Large intestine (tissue), 3 donors: ENCODE measurements around the gene UBE4B. TPM values are rescaled to one million over a fixed set of nuclear protein-coding genes. Genes with fewer than 3 reads are reported as not detected.
"Not testable (repeated sequence)": the region's sequence is repeated elsewhere in the genome, so short reads cannot be mapped to it uniquely, and the experiment has no call there.

Source experiments
- DNase-seq, 2 donors: peaks; one replicate each; pipeline versions ENCODE4 v3.0.0 to v3.0.0-alpha.2; 2013
- H3K27ac ChIP-seq: one replicate; pipeline ENCODE4 v1.5.1; 2013; ENCODE audit warnings: low read length
- H3K27me3 ChIP-seq: 2 replicates; pipeline ENCODE4 v1.6.1; 2013; ENCODE audit warnings: low read length; ENCODE audit not compliant: control insufficient read depth, insufficient read depth
- H3K36me3 ChIP-seq: 2 replicates; pipeline ENCODE4 v1.6.1; 2013; ENCODE audit warnings: low read length; ENCODE audit not compliant: control insufficient read depth, insufficient read depth
- H3K4me1 ChIP-seq: one replicate; pipeline ENCODE4 v1.6.1; 2013; ENCODE audit warnings: low read length; ENCODE audit not compliant: control insufficient read depth, insufficient read depth
- H3K4me3 ChIP-seq: one replicate; pipeline ENCODE4 v1.5.1; 2013; ENCODE audit warnings: low read length
- H3K9me3 ChIP-seq: one replicate; pipeline ENCODE4 v1.6.1; 2013; ENCODE audit warnings: mild to moderate bottlenecking, low read depth, low read length, moderate library complexity; ENCODE audit not compliant: control insufficient read depth
- WGBS: methylation state at CpG from one replicate; pipeline ENCODE4 v1.1.5; 2013; ENCODE audit warnings: low lambda C conversion rate; ENCODE audit not compliant: insufficient coverage; 5-methylcytosine and 5-hydroxymethylcytosine counted together
- polyA plus RNA-seq: library from polyadenylated mRNA; unstranded; fragments of 120-200 nt; gene quantifications from one replicate; pipeline ENCODE4 v1.2.1, GENCODE V29; 2013

The UBE4B gene
- polyA plus RNA-seq, 1 donor: 49.1 TPM

DNA sequence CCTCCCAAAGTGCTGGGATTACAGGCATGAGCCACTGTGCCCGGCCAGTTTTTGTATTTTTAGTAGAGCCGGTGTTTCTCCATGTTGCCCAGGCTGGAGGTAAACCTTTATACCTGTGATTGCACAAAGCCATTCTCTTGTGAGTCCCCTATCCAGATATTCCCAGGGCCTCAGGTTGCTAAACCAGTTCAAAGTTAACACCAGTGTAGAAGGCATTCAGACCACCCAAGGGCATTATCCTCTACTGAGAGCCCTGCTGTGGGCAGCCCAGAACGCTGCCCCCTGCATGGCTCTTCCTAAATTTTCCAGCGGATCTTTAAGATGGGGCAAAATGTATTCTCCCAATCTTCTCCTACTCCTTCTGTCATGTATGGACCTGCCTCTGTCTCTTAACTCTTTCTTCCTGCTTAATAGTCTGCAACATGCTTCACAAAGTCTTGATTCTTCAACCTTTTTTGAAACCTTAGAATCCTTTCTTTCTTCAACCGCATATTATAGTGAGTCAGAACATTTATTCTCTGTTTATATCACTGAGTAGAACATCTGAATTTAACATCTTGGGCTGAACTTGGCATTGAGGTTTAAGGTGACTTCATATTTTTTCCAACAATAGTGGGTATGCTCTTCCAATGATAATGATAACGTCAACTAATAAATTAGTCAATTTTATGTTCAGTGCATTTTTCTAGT, 36.0 kb downstream of the UBE4B start:
- Histone ChIP-seq H3K36me3 (peaks cover 4% of the 10 kb centered on the region), H3K27me3 (no peaks in the 10 kb centered on the region), H3K9me3 (no peaks in the 10 kb centered on the region), H3K4me3 (no peak overlapping the region), H3K4me1 (peaks cover 7% of the 10 kb centered on the region), H3K27ac (no peak overlapping the region)
- no peak for DNase-seq
- 100% methylated on average over 1 of the region's 6 CpGs for WGBS

DNA sequence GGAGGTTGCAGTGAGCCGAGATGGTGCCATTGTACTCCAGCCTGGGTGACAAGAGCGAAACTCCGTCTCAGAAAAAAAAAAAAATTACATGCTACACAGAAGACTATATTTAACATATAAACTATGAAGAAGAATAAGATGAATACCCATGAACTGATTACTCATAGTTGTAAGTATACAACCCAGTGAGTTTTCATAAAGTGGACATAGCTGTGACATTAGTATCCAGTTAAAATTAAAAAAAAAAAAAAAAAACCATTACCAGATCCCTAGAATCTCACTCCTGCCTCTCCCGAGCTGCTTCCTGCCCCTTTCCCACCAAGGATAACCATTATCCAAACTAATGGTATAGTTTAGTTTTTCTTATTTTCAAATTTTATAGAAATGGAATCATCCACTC, 37.4 kb downstream of the UBE4B start:
- no peak overlapping the region for H3K27ac ChIP-seq
- no peak for DNase-seq
- H3K9me3 ChIP-seq: no peaks in the 10 kb centered on the region
- H3K27me3 ChIP-seq: no peaks in the 10 kb centered on the region
- H3K4me1 ChIP-seq: peaks cover 12% of the 10 kb centered on the region
- no peak overlapping the region for H3K4me3 ChIP-seq
- 80% methylated on average over 1 of the region's 4 CpGs for WGBS
- peaks cover 9% of the 10 kb centered on the region for H3K36me3 ChIP-seq

DNA sequence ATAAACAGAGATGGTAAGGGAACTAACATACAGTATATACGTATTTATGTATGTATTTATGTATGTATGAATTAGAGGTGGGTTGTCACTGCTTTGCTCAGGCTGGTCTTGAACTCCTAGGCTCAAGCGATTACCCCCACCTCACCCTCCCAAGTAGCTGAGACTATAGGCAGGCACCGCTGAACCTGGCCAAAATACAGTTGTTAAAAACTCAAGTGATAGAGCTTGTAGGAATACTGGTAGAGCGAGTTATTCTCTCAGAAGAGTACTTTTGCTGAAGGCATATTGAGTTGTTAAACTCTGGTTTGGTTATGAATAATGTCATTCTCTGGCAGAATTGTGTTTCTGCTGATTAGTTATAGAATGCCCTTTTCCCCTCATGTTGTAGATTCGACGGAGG, 38.9 kb downstream of the UBE4B start:
- Histone ChIP-seq H3K4me3 (no peak overlapping the region), H3K27me3 (no peaks in the 10 kb centered on the region), H3K36me3 (peaks cover 9% of the 10 kb centered on the region), H3K27ac (no peak overlapping the region), H3K9me3 (no peaks in the 10 kb centered on the region), H3K4me1 (peaks cover 11% of the 10 kb centered on the region)
- no peak for DNase-seq
- WGBS: no CpG with 5 or more reads among the region's 6 CpGs

DNA sequence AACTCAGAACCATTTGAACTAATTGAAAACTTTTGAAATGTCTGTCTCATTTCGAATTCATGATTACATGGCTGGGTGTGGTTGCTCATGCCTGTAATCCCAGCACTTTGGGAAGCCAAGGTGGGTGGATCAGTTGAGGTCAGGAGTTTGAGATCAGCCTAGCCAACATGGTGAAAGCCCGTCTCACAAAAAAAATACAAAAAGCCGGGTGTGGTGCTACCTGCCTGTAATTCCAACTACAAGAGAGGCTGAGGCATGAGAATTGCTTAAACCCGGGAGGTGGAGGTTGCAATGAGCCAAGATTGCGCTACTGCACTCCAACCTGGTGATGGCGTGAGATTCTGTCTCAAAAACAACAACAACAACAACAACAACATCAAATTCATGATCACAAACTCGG, 40.6 kb downstream of the UBE4B start:
- Histone ChIP-seq H3K4me1 (peaks cover 11% of the 10 kb centered on the region), H3K36me3 (peaks cover 12% of the 10 kb centered on the region)
- not testable (repeated sequence) for H3K4me3 ChIP-seq, H3K27ac ChIP-seq, DNase-seq, H3K9me3 ChIP-seq, H3K27me3 ChIP-seq
- no CpG with 5 or more reads among the region's 7 CpGs for WGBS

DNA sequence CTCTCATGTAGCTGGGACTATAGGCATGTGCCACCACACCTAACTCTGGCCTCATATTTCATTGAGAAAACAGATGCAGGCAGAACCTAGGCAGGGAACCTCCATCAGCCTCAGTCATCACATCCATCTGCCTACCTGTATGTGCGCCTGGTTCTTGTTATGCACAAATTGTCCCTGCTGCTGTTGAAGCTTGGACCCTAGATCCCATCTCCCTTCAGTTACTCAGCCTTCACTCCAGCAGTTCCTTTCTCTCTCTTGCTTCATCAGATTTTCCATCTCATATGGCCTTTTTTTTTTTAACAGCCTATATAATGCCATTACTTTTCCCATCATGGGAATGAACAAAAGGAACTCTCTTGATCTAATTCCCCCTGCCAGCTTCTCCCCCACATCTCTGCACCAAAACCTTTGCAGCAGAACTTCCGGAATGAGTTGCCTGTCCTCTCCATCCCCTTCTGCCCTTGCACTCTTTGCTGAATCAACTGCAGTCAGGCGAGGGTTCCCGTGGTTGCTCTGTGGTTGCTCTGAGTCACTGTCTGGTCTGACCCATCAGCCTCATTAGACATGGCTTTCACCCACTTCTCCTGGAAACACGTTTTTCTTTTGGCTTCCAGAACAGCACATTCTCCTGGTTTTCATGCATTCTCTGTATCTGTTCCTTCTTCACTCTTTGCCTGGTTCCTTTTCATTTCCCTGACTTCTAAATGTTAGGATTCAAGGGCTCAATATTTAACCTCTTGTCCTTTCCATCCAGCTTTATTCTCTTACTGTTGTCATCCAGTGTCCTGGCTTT, 41.5 kb downstream of the UBE4B start:
- Histone ChIP-seq H3K4me1 (peaks cover 11% of the 10 kb centered on the region), H3K27ac (peak overlapping the region; percentile 44), H3K4me3 (no peak overlapping the region), H3K9me3 (no peaks in the 10 kb centered on the region), H3K36me3 (peaks cover 12% of the 10 kb centered on the region), H3K27me3 (no peaks in the 10 kb centered on the region)
- no CpG with 5 or more reads among the region's 5 CpGs for WGBS
- DNase-seq: peak in 1 of 2 donors; percentile 39

DNA sequence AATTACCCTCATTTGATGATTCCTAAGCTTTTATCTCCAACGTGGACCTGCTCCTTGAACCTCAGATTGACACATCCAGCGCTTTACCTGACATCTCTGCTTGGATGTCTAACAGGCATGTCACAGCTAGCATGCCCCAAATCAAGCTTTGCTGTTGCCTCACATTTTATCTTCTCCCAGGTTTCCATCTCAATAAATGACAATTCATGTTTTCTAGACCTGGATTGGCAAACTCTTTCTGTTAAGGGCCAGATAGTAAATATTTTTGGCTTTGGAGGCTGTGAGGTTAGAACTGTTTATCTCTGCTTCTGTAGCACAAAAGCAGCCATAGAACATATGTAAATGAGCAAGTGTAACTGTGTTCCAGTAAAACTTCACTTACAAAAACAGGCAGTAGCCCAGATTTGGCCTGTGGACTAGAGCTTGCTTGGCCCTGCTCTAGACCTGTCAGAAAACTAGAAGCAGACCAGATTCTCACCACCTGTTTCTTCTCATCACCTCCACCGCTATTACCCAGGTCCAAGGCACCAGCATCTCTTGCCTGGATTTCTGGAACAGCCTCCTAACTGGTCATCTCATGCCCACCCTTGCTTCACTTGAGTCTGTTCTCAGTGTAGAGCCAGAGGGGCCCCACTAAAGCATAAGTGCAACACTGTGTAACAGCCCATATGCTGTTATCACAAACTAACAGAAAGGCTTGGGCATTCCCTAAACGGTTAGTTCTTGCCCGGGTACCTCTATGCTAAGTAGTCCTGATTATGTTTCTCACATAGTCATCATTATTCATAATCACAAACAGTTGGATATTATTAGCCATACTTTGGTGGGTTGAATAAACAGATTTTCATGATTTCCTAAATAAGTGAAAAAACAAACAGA, 42.3 kb downstream of the UBE4B start:
- peak overlapping the region; percentile 44 for H3K27ac ChIP-seq
- H3K27me3 ChIP-seq: no peaks in the 10 kb centered on the region
- H3K36me3 ChIP-seq: peaks cover 15% of the 10 kb centered on the region
- H3K4me1 ChIP-seq: peaks cover 11% of the 10 kb centered on the region
- no peak overlapping the region for H3K4me3 ChIP-seq
- WGBS: no CpG with 5 or more reads among the region's 5 CpGs
- H3K9me3 ChIP-seq: no peaks in the 10 kb centered on the region
- peak; percentile 43 to 64 for DNase-seq

DNA sequence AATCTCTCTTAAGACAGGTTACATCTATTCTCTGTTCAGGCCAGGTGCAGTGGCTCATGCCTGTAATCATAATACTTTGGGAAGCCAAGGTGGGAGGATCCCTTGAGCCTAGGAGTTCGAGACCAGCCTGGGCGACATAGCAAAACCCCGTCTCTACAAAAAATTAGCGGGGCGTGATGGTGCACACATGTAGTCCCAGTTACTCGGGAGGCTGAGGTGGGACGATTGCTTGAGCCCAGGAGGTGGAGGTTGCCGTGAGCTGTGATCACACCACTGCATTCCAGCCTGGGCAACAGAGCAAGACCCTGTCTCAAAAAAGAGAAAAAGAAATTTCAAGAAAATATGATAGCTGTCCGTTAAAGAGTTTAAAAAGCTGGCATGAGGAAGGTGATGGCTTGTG, 43.0 kb downstream of the UBE4B start:
- Histone ChIP-seq H3K27me3 (no peaks in the 10 kb centered on the region), H3K4me3 (no peak overlapping the region), H3K4me1 (peaks cover 11% of the 10 kb centered on the region), H3K9me3 (no peaks in the 10 kb centered on the region), H3K27ac (no peak overlapping the region), H3K36me3 (peaks cover 18% of the 10 kb centered on the region)
- DNase-seq: no peak
- 100% methylated on average over 1 of the region's 9 CpGs for WGBS

DNA sequence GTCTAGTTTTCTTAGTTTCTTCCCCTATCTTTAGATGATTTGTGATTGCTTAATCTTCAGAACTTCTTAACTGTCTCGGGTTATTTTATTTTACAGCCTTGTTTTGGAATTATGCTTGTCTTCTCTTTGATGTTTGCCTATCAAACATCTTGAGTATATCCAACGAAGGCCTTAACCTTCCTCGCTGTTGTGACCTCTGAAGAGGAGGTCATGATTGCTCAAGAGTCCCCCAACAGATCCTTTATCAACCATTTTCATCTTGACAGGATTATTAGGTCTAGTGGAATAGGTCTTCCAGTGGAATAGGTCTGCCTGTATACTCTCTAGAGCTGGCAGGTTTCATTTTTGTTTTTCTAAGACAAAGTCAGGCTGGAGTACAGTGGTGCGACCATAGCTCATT, 45.7 kb downstream of the UBE4B start:
- H3K9me3 ChIP-seq: no peaks in the 10 kb centered on the region
- no peak overlapping the region for H3K27ac ChIP-seq
- peaks cover 22% of the 10 kb centered on the region for H3K36me3 ChIP-seq
- 45% methylated on average over 4 of the region's 4 CpGs for WGBS
- peaks cover 11% of the 10 kb centered on the region for H3K4me1 ChIP-seq
- H3K27me3 ChIP-seq: no peaks in the 10 kb centered on the region
- H3K4me3 ChIP-seq: no peak overlapping the region
- no peak for DNase-seq

DNA sequence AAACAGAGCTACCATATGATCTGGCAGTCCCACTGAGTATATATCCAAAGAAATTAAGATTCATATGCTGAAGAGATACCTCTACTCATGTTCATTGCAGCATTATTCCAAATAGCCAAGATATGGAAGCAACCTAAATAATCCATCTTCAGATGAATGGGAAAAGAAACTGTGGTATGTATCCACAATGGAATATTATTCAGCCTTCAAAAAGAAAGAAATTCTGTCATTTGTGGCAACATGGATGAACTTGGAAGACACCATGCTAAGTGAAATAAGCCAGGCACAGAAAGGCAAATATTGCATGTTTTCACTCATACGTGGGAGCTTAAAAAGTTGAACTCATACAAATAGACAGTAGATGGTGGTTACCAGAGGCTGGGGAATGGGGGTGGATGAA, 47.8 kb downstream of the UBE4B start:
- WGBS: 100% methylated on average over 1 of the region's 1 CpG
- H3K27me3 ChIP-seq: no peaks in the 10 kb centered on the region
- no peak overlapping the region for H3K27ac ChIP-seq
- H3K4me3 ChIP-seq: no peak overlapping the region
- DNase-seq: no peak
- no peaks in the 10 kb centered on the region for H3K9me3 ChIP-seq
- H3K4me1 ChIP-seq: peaks cover 9% of the 10 kb centered on the region
- peaks cover 17% of the 10 kb centered on the region for H3K36me3 ChIP-seq

DNA sequence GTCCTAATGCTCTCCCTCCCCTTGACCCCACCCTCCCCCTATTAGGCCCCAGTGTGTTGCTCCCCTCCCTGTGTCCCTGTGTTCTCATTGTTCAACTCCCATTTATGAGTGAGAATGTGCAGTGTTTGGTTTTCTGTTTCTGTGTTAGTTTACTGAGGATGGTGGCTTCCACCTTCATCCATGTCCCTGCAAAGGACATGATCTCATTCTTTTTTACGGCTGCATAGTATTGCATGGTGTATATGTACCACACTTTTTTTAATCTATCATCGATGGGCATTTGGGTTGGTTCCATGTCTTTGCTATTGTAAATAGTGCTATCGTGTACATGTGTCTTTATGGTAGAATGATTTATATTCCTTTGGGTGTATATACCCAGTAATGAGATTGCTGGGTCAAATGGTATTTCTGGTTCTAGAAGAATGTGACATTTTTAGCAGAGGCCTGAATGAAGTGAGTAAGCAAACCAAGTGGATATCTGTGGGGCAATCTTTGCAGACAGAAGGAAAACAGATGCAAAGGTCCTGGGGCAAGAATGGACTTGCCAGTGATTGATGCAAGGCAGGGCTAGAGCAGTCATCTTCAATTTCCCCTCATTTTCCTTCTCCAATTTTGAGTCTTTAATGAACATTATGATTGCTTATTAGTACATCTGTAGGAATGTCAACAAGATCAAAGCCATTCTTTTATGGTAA, 50.2 kb downstream of the UBE4B start:
- Histone ChIP-seq H3K27me3 (no peaks in the 10 kb centered on the region), H3K9me3 (no peaks in the 10 kb centered on the region), H3K27ac (no peak overlapping the region), H3K4me3 (no peak overlapping the region), H3K36me3 (peaks cover 15% of the 10 kb centered on the region), H3K4me1 (peaks cover 9% of the 10 kb centered on the region)
- no CpG with 5 or more reads among the region's 3 CpGs for WGBS
- DNase-seq: no peak
